OCI-LY7 (cell line): ENCODE data around the gene PPP1R3A. TPM values are rescaled to one million over a fixed set of nuclear protein-coding genes. Genes with fewer than 3 reads are reported as not detected.

Experiments
- BruUV-seq: library from RNA; stranded (reverse); fragments of 400-500 nt; replicated peaks from 2 replicates; lab custom pipeline; 2021; lab: Mats Ljungman, UMichigan
- CTCF ChIA-PET: fragments of 300-600 bp; sonication (Branson Sonifier 250); formaldehyde crosslinking; loops from one replicate; lab custom pipeline; 2022; ENCODE audit warnings: antibody characterized with exemption; ENCODE audit not compliant: unreplicated experiment; lab: Charles Lee
- POLR2A ChIA-PET: fragments of 300-600 bp; sonication (Branson Sonifier 250); formaldehyde crosslinking; loops from one replicate; lab custom pipeline; 2022; ENCODE audit warnings: antibody characterized with exemption; lab: Charles Lee
- DNase-seq: peaks from one replicate; pipeline ENCODE4 v3.0.0-alpha.2; 2015; ENCODE audit warnings: low spot score
- H2AFZ ChIP-seq: fragments of 200-600 bp; sonication (generic), shearing (Covaris generic); 2 replicates; pipeline ENCODE4 v1.6.1; 2014; ENCODE audit warnings: mild to moderate bottlenecking, antibody characterized with exemption, low read length, moderate library complexity
- H3K27ac ChIP-seq: fragments of 200-600 bp; sonication (generic); 2 replicates; pipeline ENCODE4 v1.5.1; 2014; ENCODE audit warnings: mixed run types, low read depth, mild to moderate bottlenecking, moderate library complexity, low read length, inconsistent platforms; ENCODE audit not compliant: poor library complexity, severe bottlenecking
- H3K36me3 ChIP-seq: fragments of 200-600 bp; sonication (generic); 2 replicates; pipeline ENCODE4 v1.6.1; 2014; ENCODE audit warnings: mild to moderate bottlenecking, antibody characterized with exemption, low read length, moderate library complexity, mixed read lengths; ENCODE audit not compliant: insufficient read depth
- H3K4me1 ChIP-seq: fragments of 200-600 bp; sonication (generic); 2 replicates; pipeline ENCODE4 v1.5.1; 2014; ENCODE audit warnings: mild to moderate bottlenecking, low read length; ENCODE audit not compliant: insufficient read depth, poor library complexity, severe bottlenecking
- H3K4me2 ChIP-seq: fragments of 200-600 bp; sonication (generic); 2 replicates; pipeline ENCODE4 v1.6.1; 2014; ENCODE audit warnings: mild to moderate bottlenecking, low read length
- H3K4me3 ChIP-seq: fragments of 200-600 bp; sonication (generic); 2 replicates; pipeline ENCODE4 v1.5.1; 2014; ENCODE audit warnings: mild to moderate bottlenecking, low read depth, low read length; ENCODE audit not compliant: poor library complexity, severe bottlenecking
- H3K79me2 ChIP-seq: fragments of 200-600 bp; sonication (generic); 2 replicates; pipeline ENCODE4 v1.6.1; 2016; ENCODE audit warnings: low read depth, mild to moderate bottlenecking, low read length, moderate library complexity, mixed read lengths; ENCODE audit not compliant: insufficient read depth
- H3K9me2 ChIP-seq: fragments of 200-600 bp; sonication (generic); 2 replicates; pipeline ENCODE4 v1.6.1; 2016; ENCODE audit warnings: mild to moderate bottlenecking, low read length, mixed read lengths; ENCODE audit not compliant: insufficient read depth
- H3K9me3 ChIP-seq: fragments of 200-600 bp; sonication (generic); 2 replicates; pipeline ENCODE4 v1.6.1; 2014; ENCODE audit warnings: mild to moderate bottlenecking, mixed run types, low read length, mixed read lengths
- H4K20me1 ChIP-seq: fragments of 200-600 bp; sonication (generic); 2 replicates; pipeline ENCODE4 v1.6.1; 2014; ENCODE audit warnings: mild to moderate bottlenecking, antibody characterized with exemption, low read length, moderate library complexity, mixed read lengths; ENCODE audit not compliant: insufficient read depth
- CTCF ChIP-seq: fragments of 200-600 bp; sonication (generic); conservative IDR thresholded peaks from 2 replicates; pipeline ENCODE4 v1.5.1; 2014; ENCODE audit warnings: mild to moderate bottlenecking, antibody characterized with exemption, low read length, moderate library complexity, mixed read lengths
- EZH2phosphoT487 ChIP-seq: fragments of 200-600 bp; sonication (generic); IDR thresholded peaks from 2 replicates; pipeline ENCODE4 v1.6.1; 2018; ENCODE audit warnings: low read depth, borderline replicate concordance, mild to moderate bottlenecking, mixed run types, antibody characterized with exemption, low read length, moderate library complexity, mixed read lengths
- intact Hi-C: fragments of 100-400 bp; cut with micrococcal nuclease; formaldehyde crosslinking; loops from one replicate; pipeline ENCODE4 v1.10.0; 2022; ENCODE audit not compliant: unreplicated experiment
- total RNA-seq, 2 experiments: library from RNA; depleted of rRNA in 1 of 2; stranded (reverse); fragments of >200 nt in 1 of 2; shearing (Covaris generic) in 1 of 2; gene quantifications; 2 replicates each; pipeline ENCODE4 v1.2.3, GENCODE V29; 2014 to 2022

The PPP1R3A gene
- total RNA-seq, 2 experiments from 2014 or later, result not detected

- no peaks in the 10 kb centered on the region for H3K9me2 ChIP-seq
- no peak overlapping the region for H3K27ac ChIP-seq
- H3K4me3 ChIP-seq, result no peak overlapping the region
- ChIA-PET CTCF (no interaction called here), POLR2A (interaction anchor here (0.6 kb wide), 1 partner anchor 1237 kb away, joined by 3 read pairs; no protein-coding TSS in a partner anchor)
- H3K4me2 ChIP-seq, result no peak overlapping the region
- no peaks in the 10 kb centered on the region for H3K9me3 ChIP-seq
- no TSS peak for BruUV-seq
- H3K4me1 ChIP-seq, result no peaks in the 10 kb centered on the region
- H3K36me3 ChIP-seq, result no peaks in the 10 kb centered on the region
- TF ChIP-seq EZH2phosphoT487 (no peak), CTCF (no peak)
- intact Hi-C loops, result no loop called here
- no peaks in the 10 kb centered on the region for H4K20me1 ChIP-seq
- DNase-seq, result no peak
- no peak overlapping the region for H2AFZ ChIP-seq
- no peaks in the 10 kb centered on the region for H3K79me2 ChIP-seq
These were observed 87.3 kb downstream of the PPP1R3A start for GRCh38 chr7:113831556-113831955.

DNA sequence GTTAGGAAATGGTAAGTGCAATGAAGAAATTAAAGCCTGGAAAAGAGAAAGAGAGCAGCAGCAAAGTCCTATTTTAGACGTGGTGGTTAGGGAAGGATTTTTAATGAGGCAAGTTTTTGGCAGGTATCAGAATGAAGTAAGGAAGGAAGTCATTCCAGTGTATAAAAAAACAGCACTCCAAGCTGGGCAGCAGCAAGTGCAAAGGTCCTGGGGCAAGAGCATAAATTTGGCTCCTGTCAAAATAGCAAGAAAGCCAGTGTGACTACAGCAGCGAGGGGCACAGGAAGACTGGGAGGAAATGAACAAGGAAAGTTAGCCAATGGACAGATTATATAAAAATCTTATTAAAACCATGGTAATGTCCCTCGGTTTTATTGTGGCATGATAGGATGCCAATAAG, 90.2 kb downstream of the PPP1R3A start:
- CTCF ChIA-PET, result no interaction called here
- no peak overlapping the region for H3K4me2 ChIP-seq
- no peaks in the 10 kb centered on the region for H3K9me3 ChIP-seq
- H3K4me1 ChIP-seq, result no peaks in the 10 kb centered on the region
- H3K36me3 ChIP-seq, result no peaks in the 10 kb centered on the region
- H2AFZ ChIP-seq, result no peak overlapping the region
- H3K4me3 ChIP-seq, result no peak overlapping the region
- BruUV-seq, result no TSS peak
- TF ChIP-seq EZH2phosphoT487, result no peak
- no peak for TF ChIP-seq CTCF
- H3K79me2 ChIP-seq, result no peaks in the 10 kb centered on the region
- DNase-seq, result no peak
- no peaks in the 10 kb centered on the region for H4K20me1 ChIP-seq
- POLR2A ChIA-PET, result no interaction called here
- no peaks in the 10 kb centered on the region for H3K9me2 ChIP-seq
- H3K27ac ChIP-seq, result no peak overlapping the region
- intact Hi-C loops, result no loop called here
